Measurements from ENCODE around the gene CENPT. TPM values are rescaled to one million over a fixed set of nuclear protein-coding genes. Genes with fewer than 3 reads are reported as not detected.

CENPT gene
- total RNA-seq, 1 experiment from 2014 or later, result 60.9 TPM

DNA sequence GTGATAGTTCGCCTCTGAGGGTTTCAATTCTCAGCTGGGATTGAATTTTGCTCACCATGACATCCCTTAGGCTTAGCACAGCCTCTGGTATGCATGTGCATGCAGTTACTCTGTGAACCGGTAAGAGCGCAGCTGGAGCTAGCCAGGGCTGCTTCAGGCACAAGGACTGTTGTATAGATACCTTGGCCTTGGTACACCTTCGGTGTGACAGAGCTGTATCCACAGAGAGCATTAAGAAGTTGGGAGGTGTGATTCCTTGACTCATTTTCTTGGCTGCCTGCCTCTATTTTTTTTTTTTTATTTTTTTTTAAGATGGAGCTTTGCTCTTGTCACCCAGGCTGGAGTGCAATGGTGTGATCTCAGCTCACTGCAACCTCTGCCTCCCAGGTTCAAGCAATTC, 3.0 kb downstream of the CENPT start:
- peak overlapping the region; percentile 7 for H3K4me2 ChIP-seq (ENCODE audit: insufficient read depth, insufficient read length, low read length)
- no peak overlapping the region for H2AFZ ChIP-seq (ENCODE audit: low read length)
- H2BK20ac ChIP-seq (ENCODE audit: low read depth, low read length, poor library complexity, severe bottlenecking), result no peak overlapping the region
- Mint-ChIP-seq H3K27ac (no peak overlapping the region), H3K27me3 (ENCODE audit: low read depth) (no peaks in the 10 kb centered on the region), H3K9me3 (peaks cover 0 to 2% of the 10 kb centered on the region in 2 experiments; a peak in 1 of 5 replicates), H3K4me1 (peaks cover 46 to 53% of the 10 kb centered on the region in 2 experiments), H3K36me3 (ENCODE audit: insufficient read depth in 1 of 3, low read depth in 3 of 3) (peaks cover 5 to 16% (median 8%) of the 10 kb centered on the region in 3 experiments), H3K4me3 (peak overlapping the region; percentile 90 to 92; a peak in 4 of 5 replicates)
- no peak overlapping the region for H3T11ph ChIP-seq (ENCODE audit: low read length)
- no peak overlapping the region for H2BK12ac ChIP-seq (ENCODE audit: insufficient read length, low read depth, low read length)
- no peak overlapping the region for H2BK5ac ChIP-seq (ENCODE audit: insufficient read length, low read length)
- H3K9me3 ChIP-seq (ENCODE audit: control insufficient read depth, low read depth, low read length), result no peaks in the 10 kb centered on the region
- no peaks in the 10 kb centered on the region for H3K27me3 ChIP-seq (ENCODE audit: insufficient read depth, low read length)
- no peak overlapping the region for H3K27ac ChIP-seq (ENCODE audit: insufficient read length, low read depth, low read length)
- no peak overlapping the region for H4K8ac ChIP-seq (replicated peaks; ENCODE audit: insufficient read length, low read depth, low read length)
- peaks cover 14% of the 10 kb centered on the region for H3K23me2 ChIP-seq (ENCODE audit: insufficient read length, low read depth, low read length, poor library complexity, severe bottlenecking)
- no peak overlapping the region for H4K91ac ChIP-seq (ENCODE audit: insufficient read length, low read depth, low read length)
- H2BK120ac ChIP-seq (ENCODE audit: low read depth, low read length, poor library complexity, severe bottlenecking), result no peak overlapping the region
- no peak overlapping the region for H3K9ac ChIP-seq (ENCODE audit: extremely low read depth, insufficient read length, low read length)
- H3K56ac ChIP-seq (ENCODE audit: insufficient read length, low read depth, low read length), result no peak overlapping the region
- H2BK15ac ChIP-seq (ENCODE audit: low read depth, low read length), result no peak overlapping the region
- DNase-seq, result no peak
- TF ChIP-seq, protein P1, sequence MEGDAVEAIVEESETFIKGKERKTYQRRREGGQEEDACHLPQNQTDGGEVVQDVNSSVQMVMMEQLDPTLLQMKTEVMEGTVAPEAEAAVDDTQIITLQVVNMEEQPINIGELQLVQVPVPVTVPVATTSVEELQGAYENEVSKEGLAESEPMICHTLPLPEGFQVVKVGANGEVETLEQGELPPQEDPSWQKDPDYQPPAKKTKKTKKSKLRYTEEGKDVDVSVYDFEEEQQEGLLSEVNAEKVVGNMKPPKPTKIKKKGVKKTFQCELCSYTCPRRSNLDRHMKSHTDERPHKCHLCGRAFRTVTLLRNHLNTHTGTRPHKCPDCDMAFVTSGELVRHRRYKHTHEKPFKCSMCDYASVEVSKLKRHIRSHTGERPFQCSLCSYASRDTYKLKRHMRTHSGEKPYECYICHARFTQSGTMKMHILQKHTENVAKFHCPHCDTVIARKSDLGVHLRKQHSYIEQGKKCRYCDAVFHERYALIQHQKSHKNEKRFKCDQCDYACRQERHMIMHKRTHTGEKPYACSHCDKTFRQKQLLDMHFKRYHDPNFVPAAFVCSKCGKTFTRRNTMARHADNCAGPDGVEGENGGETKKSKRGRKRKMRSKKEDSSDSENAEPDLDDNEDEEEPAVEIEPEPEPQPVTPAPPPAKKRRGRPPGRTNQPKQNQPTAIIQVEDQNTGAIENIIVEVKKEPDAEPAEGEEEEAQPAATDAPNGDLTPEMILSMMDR (conservative IDR thresholded peaks at IDR 0.05), result 0 out of 3 replicates have a peak, but pooled peaks have one; percentile 8
- peaks cover 15% of the 10 kb centered on the region; the same call in 1 of the 2 replicates for H3K79me2 ChIP-seq (ENCODE audit: insufficient read depth, low read length)
- H3K79me1 ChIP-seq (ENCODE audit: insufficient read depth, low read depth, low read length, poor library complexity, severe bottlenecking), result no peaks in the 10 kb centered on the region
- no peaks in the 10 kb centered on the region for H4K20me1 ChIP-seq (ENCODE audit: control insufficient read depth, insufficient read depth, insufficient read length)
- H4K5ac ChIP-seq (ENCODE audit: insufficient read length, low read depth, low read length), result no peak overlapping the region
- H3K23ac ChIP-seq (ENCODE audit: insufficient read length, low read depth, low read length), result no peak overlapping the region
- no peak overlapping the region for H3K4ac ChIP-seq (ENCODE audit: low read depth, low read length)
- peaks cover 10% of the 10 kb centered on the region; the same call in 1 of the 2 replicates for H3K4me1 ChIP-seq (ENCODE audit: insufficient read depth, low read length)
- no peak overlapping the region for H2AK5ac ChIP-seq (ENCODE audit: insufficient read length, low read length)
- no peak overlapping the region for H3K14ac ChIP-seq (ENCODE audit: insufficient read depth, low read length)
- no CpG with 5 or more reads among the region's 4 CpGs for WGBS (ENCODE audit: extremely low coverage, insufficient read length, low lambda C conversion rate)
- H3K18ac ChIP-seq (ENCODE audit: insufficient read length, low read depth, low read length), result no peak overlapping the region
